Small intestine (tissue), 7 donors: ENCODE measurements around the gene XBP1. TPM values are rescaled to one million over a fixed set of nuclear protein-coding genes. Genes with fewer than 3 reads are reported as not detected.
"Not testable (repeated sequence)": the region's sequence is repeated elsewhere in the genome, so short reads cannot be mapped to it uniquely, and the experiment has no call there.

Experiments
- DNase-seq, 2 donors: peaks; one replicate each; pipeline versions ENCODE4 v3.0.0 to v3.0.0-alpha.2; 2013
- FAIRE-seq: peaks from 2 replicates; lab custom pipeline; 2012; peaks lifted over from hg19 to GRCh38; lab: Jason Lieb, UNC
- H3K27ac ChIP-seq, 3 donors: one replicate each; pipeline ENCODE4 v1.5.1; 2013; ENCODE audit warnings: low read length in 2 of 3, mild to moderate bottlenecking in 2 of 3, control low read depth in 1 of 3, inconsistent platforms in 1 of 3, low read depth in 1 of 3, moderate library complexity in 1 of 3
- H3K27me3 ChIP-seq, 3 donors: one replicate each; pipeline ENCODE4 v1.6.1; 2013; ENCODE audit warnings: low read length in 3 of 3, inconsistent platforms in 1 of 3; ENCODE audit not compliant: control insufficient read depth in 3 of 3, insufficient read depth in 3 of 3
- H3K36me3 ChIP-seq, 3 donors: one replicate each; pipeline ENCODE4 v1.6.1; 2013; ENCODE audit warnings: low read length in 3 of 3, inconsistent platforms in 1 of 3, low read depth in 1 of 3, mild to moderate bottlenecking in 1 of 3, moderate library complexity in 1 of 3; ENCODE audit not compliant: control insufficient read depth in 3 of 3, insufficient read depth in 2 of 3
- H3K4me1 ChIP-seq, 3 donors: one replicate each; pipeline ENCODE4 v1.6.1; 2013; ENCODE audit warnings: low read length in 2 of 3, inconsistent platforms in 1 of 3, low read depth in 1 of 3, mild to moderate bottlenecking in 1 of 3, moderate library complexity in 1 of 3; ENCODE audit not compliant: control insufficient read depth in 3 of 3, insufficient read depth in 2 of 3
- H3K4me3 ChIP-seq, 3 donors: one replicate each; pipeline ENCODE4 v1.5.1; 2013; ENCODE audit warnings: low read length in 3 of 3, control low read depth in 1 of 3, inconsistent platforms in 1 of 3, low read depth in 1 of 3, mild to moderate bottlenecking in 1 of 3, moderate library complexity in 1 of 3
- H3K9me3 ChIP-seq, 2 donors: one replicate each; pipeline ENCODE4 v1.6.1; 2013; ENCODE audit warnings: low read depth in 1 of 2, low read length in 1 of 2; ENCODE audit not compliant: control insufficient read depth in 2 of 2, insufficient read depth in 1 of 2
- WGBS, 3 donors: extraction: QIAGEN DNeasy Blood & Tissue Kit; methylation state at CpG; one replicate each; pipeline ENCODE4 v1.1.7; 2013; 5-methylcytosine and 5-hydroxymethylcytosine counted together
- polyA plus RNA-seq, 4 donors: library from polyadenylated mRNA; stranded (reverse) in 3 of 4; unstranded in 1 of 4; fragments of 200-250 nt in 3 of 4; fragments of 120-200 nt in 1 of 4; gene quantifications; one replicate each; pipeline versions ENCODE4 v1.2.1 to v1.2.3, GENCODE V29; 2013
- donor health status: healthy with polysubstance abuse.
- donor health status: control.
- donor health status: control.
- donor health status: Bipolar disorder and iron deficiency.
- donor health status: healthy.

XBP1 gene
- polyA plus RNA-seq, 4 donors = 60.2 to 263 (median 173) TPM

GRCh38 chr22:28826430-28826829 is 26.1 kb upstream of the XBP1 start:
- not testable (repeated sequence) for H3K9me3 ChIP-seq, H3K36me3 ChIP-seq, H3K4me3 ChIP-seq, FAIRE-seq, H3K27me3 ChIP-seq, H3K27ac ChIP-seq, DNase-seq
- H3K4me1 ChIP-seq = peaks cover 0 to 24% (median 0%) of the 10 kb centered on the region in 3 donors
- WGBS, 3 donors = 78 to 91% (median 89%) methylated on average over 4 of the region's 4 CpGs

DNA sequence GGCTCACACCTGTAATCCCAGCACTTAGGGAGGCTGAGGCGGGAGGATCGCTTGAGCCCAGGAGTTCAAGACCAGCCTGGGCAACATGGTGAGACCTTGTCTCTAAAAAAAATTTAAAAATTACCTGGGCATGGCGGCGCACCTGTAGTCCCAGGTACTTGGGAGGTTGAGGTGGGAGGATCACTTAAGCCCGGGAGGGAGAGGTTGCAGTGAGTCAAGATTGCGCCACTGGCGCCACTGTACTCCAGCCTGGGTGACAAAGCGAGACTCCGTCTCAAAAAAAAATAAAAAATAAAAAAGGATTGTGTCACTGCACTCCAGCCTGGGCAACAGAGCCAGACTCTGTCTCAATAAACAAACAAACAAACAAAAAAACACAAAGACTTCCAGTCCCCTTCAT is 24.1 kb upstream of the XBP1 start:
- not testable (repeated sequence) for H3K27me3 ChIP-seq

DNA sequence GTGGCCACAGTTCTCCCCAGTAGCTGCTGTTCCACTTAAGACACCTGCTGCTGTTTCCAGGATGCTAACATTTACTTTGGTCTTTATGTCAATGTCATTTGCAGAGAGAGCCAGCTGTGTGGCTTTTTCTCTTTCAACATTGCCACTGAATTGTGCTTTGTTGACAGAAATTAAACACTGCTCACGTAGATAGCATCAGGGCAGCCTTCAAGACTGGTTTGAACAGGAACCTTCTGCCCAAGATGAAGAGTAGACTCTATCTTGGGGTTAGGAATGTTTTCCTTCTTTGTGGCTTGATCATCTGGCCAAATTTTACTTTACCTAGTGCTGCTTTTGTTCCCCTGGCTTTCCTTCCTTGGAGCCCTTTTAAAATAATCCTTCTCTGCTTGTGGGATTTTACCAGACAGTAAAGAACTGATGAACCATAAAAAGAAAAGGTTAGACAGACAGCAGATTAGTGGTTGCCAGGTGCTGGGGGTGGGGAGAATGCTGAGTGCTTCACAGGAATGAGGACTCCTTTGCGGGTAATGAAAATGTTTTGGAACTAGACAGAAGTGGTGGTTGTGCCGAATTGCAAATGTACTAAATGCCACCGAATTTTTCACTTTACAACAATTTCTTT is 22.7 kb upstream of the XBP1 start:
- H3K27ac ChIP-seq = peak overlapping the region in 2 of 3 donors; percentile 33 to 72
- DNase-seq (peak; percentile 58 to 65), FAIRE-seq (no peak)
- H3K4me3 ChIP-seq = no peak overlapping the region
- no peaks in the 10 kb centered on the region for H3K27me3 ChIP-seq
- H3K36me3 ChIP-seq = peaks cover 0 to 3% (median 0%) of the 10 kb centered on the region in 3 donors
- no peaks in the 10 kb centered on the region for H3K9me3 ChIP-seq
- WGBS, 3 donors = 46 to 58% (median 56%) methylated on average over 4 of the region's 4 CpGs
- H3K4me1 ChIP-seq = peaks cover 0 to 37% (median 7%) of the 10 kb centered on the region in 3 donors

More for the DNA sequence above, 24.1 kb upstream of the XBP1 start:
- peaks cover 0 to 25% (median 0%) of the 10 kb centered on the region in 3 donors for H3K4me1 ChIP-seq
- not testable (repeated sequence) for DNase-seq, H3K27ac ChIP-seq, FAIRE-seq, H3K4me3 ChIP-seq, H3K9me3 ChIP-seq, H3K36me3 ChIP-seq
- 96 to 98% (median 97%) methylated on average over 9 of the region's 9 CpGs for WGBS, 3 donors

DNA sequence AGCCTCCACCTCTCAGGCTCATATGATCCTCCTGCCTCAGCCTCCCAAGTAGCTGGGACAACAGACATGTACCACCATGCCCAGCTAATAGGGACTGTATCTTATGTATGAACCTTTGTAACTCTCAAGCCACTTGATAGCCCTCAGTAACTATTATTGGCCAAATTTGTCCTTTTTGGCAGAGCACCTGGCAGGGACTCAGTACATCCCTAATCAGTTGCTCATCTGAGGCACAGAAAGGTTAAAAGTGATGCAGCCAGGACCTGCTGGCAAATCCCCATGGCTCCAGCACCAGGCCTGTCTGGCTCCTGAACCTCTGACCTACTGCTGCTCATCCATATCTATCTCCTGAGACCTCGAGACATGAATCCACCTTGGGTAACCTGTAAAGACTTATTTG is 21.1 kb upstream of the XBP1 start:
- no peak overlapping the region for H3K27ac ChIP-seq

GRCh38 chr22:28820885-28821284 is 20.5 kb upstream of the XBP1 start:
- peaks cover 0 to 42% (median 7%) of the 10 kb centered on the region in 3 donors for H3K4me1 ChIP-seq

More for the DNA sequence above, 21.1 kb upstream of the XBP1 start:
- DNase-seq (no peak), FAIRE-seq (no peak)
- Histone ChIP-seq H3K4me1 (peaks cover 0 to 42% (median 7%) of the 10 kb centered on the region in 3 donors), H3K36me3 (no peaks in the 10 kb centered on the region), H3K4me3 (no peak overlapping the region), H3K9me3 (no peaks in the 10 kb centered on the region), H3K27me3 (no peaks in the 10 kb centered on the region)
- 81 to 87% (median 87%) methylated on average over 1 of the region's 1 CpG for WGBS, 3 donors

GRCh38 chr22:28819253-28820096 is 19.1 kb upstream of the XBP1 start:
- no peak overlapping the region for H3K4me3 ChIP-seq
- H3K9me3 ChIP-seq = no peaks in the 10 kb centered on the region
- 29 to 52% (median 32%) methylated on average over 5 of the region's 5 CpGs for WGBS, 3 donors
- H3K36me3 ChIP-seq = peaks cover 0 to 4% (median 0%) of the 10 kb centered on the region in 3 donors
- H3K27me3 ChIP-seq = no peaks in the 10 kb centered on the region
- H3K4me1 ChIP-seq = peaks cover 0 to 42% (median 7%) of the 10 kb centered on the region in 3 donors
- FAIRE-seq (no peak), DNase-seq (peak; percentile 64 to 79)
- peak overlapping the region in 2 of 3 donors; percentile 84 to 91 for H3K27ac ChIP-seq

More at GRCh38 chr22:28820885-28821284, 20.5 kb upstream of the XBP1 start:
- FAIRE-seq (no peak), DNase-seq (no peak)
- H3K9me3 ChIP-seq = no peaks in the 10 kb centered on the region
- 84 to 92% (median 88%) methylated on average over 2 of the region's 2 CpGs for WGBS, 3 donors
- peak overlapping the region in 1 of 3 donors; percentile 41 for H3K27ac ChIP-seq
- H3K4me3 ChIP-seq = no peak overlapping the region
- no peaks in the 10 kb centered on the region for H3K36me3 ChIP-seq
- no peaks in the 10 kb centered on the region for H3K27me3 ChIP-seq

- DNase-seq = peak; percentile 58 to 84
- FAIRE-seq = no peak
- H3K27ac ChIP-seq = peak overlapping the region in 2 of 3 donors; percentile 84 to 91
- H3K27me3 ChIP-seq = no peaks in the 10 kb centered on the region
- H3K4me1 ChIP-seq = peaks cover 0 to 46% (median 7%) of the 10 kb centered on the region in 3 donors
- peaks cover 0 to 4% (median 0%) of the 10 kb centered on the region in 3 donors for H3K36me3 ChIP-seq
- H3K9me3 ChIP-seq = no peaks in the 10 kb centered on the region
- no peak overlapping the region for H3K4me3 ChIP-seq
- WGBS, 3 donors = 49 to 74% (median 57%) methylated on average over 14 of the region's 14 CpGs
These were observed 17.8 kb upstream of the XBP1 start for GRCh38 chr22:28817919-28818859.
